K562 (cell line): ENCODE results near the gene RABL6. TPM values are rescaled to one million over a fixed set of nuclear protein-coding genes. Genes with fewer than 3 reads are reported as not detected.

Experiments
- ATAC-seq: fragments of 200-7000 bp; cut with Tn5 transposase; 3 replicates; pipeline ENCODE4 v1.9.1; 2020; ENCODE audit warnings: moderate library complexity
- BruUV-seq: library from RNA; stranded (reverse); fragments of 400-500 nt; replicated peaks from 2 replicates; lab custom pipeline; 2021; lab: Mats Ljungman, UMichigan
- CTCF ChIA-PET: fragments of 300-600 bp; formaldehyde crosslinking; extraction: SDS; loops from one replicate; lab custom pipeline; 2021; ENCODE audit warnings: low intra/inter-chr PET ratio; lab: Yijun Ruan, JAX
- POLR2A ChIA-PET: fragments of 300-600, 350-650 bp; sonication (Branson Sonifier 250); formaldehyde crosslinking; extraction: SDS; loops from one replicate; lab custom pipeline; 2021; ENCODE audit warnings: antibody characterized with exemption, inconsistent platforms; lab: Yijun Ruan, JAX
- DNase-seq, 4 experiments: peaks; one replicate each; pipeline versions ENCODE4 v3.0.0 to v3.0.0-alpha.2; 2011 to 2018; ENCODE audit warnings: low spot score in 3 of 4, mixed read lengths in 3 of 4; ENCODE audit errors: extremely low read depth in 1 of 4
- FAIRE-seq: peaks from 2 replicates; lab custom pipeline; 2011; peaks lifted over from hg19 to GRCh38; lab: Jason Lieb, UNC
- H2AFZ ChIP-seq: 2 replicates; pipeline ENCODE4 v1.6.0; 2011; ENCODE audit warnings: low read depth, low read length, control low read depth, inconsistent platforms
- H3K27ac ChIP-seq: fragments of 200-600 bp; 3 replicates; pipeline ENCODE4 v1.8.0; 2011; ENCODE audit warnings: low read depth, mild to moderate bottlenecking, control low read depth, inconsistent platforms, low read length, moderate library complexity, mixed read lengths; ENCODE audit errors: extremely low read depth
- H3K27me3 ChIP-seq, 2 experiments: fragments of 300-600 bp in 1 of 2; 2 replicates in 1 of 2; 3 replicates in 1 of 2; pipeline versions ENCODE4 v1.6.0 to v1.8.0; 2011; ENCODE audit warnings: inconsistent platforms in 2 of 2, low read length in 2 of 2, mild to moderate bottlenecking in 1 of 2, mixed read lengths in 1 of 2, moderate library complexity in 1 of 2; ENCODE audit not compliant: control insufficient read depth in 2 of 2, insufficient read depth in 2 of 2
- H3K36me3 ChIP-seq: fragments of 300-600 bp; 3 replicates; pipeline ENCODE4 v1.8.0; 2011; ENCODE audit warnings: mild to moderate bottlenecking, low read length, inconsistent platforms; ENCODE audit not compliant: control insufficient read depth, insufficient read depth
- H3K4me1 ChIP-seq, 2 experiments: fragments of 200-600 bp in 1 of 2; replicated peaks in 1 of 2; 2 replicates in 1 of 2; 3 replicates in 1 of 2; pipeline versions ENCODE4 v1.5.1 to v1.8.0; 2011; ENCODE audit warnings: inconsistent platforms in 2 of 2, low read length in 2 of 2, mild to moderate bottlenecking in 1 of 2, mixed read lengths in 1 of 2, moderate library complexity in 1 of 2; ENCODE audit not compliant: control insufficient read depth in 2 of 2, insufficient read depth in 2 of 2
- H3K4me2 ChIP-seq: 2 replicates; pipeline ENCODE4 v1.6.1; 2011; ENCODE audit warnings: low read length, control low read depth, inconsistent platforms, mixed read lengths; ENCODE audit not compliant: insufficient read depth
- H3K4me3 ChIP-seq: fragments of 200-600 bp; sonication (generic), shearing (Covaris generic); 2 replicates; pipeline ENCODE4 v1.5.1; 2016; ENCODE audit warnings: control low read depth, inconsistent platforms
- H3K79me2 ChIP-seq: fragments of 200-600 bp; 3 replicates; pipeline ENCODE4 v1.8.0; 2011; ENCODE audit warnings: low read length, inconsistent platforms; ENCODE audit not compliant: control insufficient read depth, insufficient read depth
- H3K9ac ChIP-seq, 2 experiments: 2 replicates each; pipeline versions ENCODE4 v1.6.0 to v1.6.1; 2011; ENCODE audit warnings: low read depth in 2 of 2, low read length in 2 of 2, control low read depth in 1 of 2, inconsistent platforms in 1 of 2, mild to moderate bottlenecking in 1 of 2, mixed read lengths in 1 of 2; ENCODE audit not compliant: insufficient read depth in 1 of 2
- H3K9me1 ChIP-seq: one replicate; pipeline ENCODE4 v1.6.0; 2011; ENCODE audit warnings: inconsistent platforms, mild to moderate bottlenecking, low read length, moderate library complexity; ENCODE audit not compliant: control insufficient read depth, insufficient read depth
- H3K9me3 ChIP-seq: replicated peaks from 2 replicates; pipeline ENCODE4 v1.5.1; 2011; ENCODE audit warnings: low read depth, low read length, inconsistent platforms; ENCODE audit not compliant: control insufficient read depth, insufficient read depth
- H4K20me1 ChIP-seq: replicated peaks from 2 replicates; pipeline ENCODE4 v1.6.1; 2011; ENCODE audit warnings: low read length, inconsistent platforms, mixed read lengths; ENCODE audit not compliant: control insufficient read depth, insufficient read depth
- SIN3A ChIP-seq, 2 experiments: fragments of 150-350 bp in 1 of 2; IDR thresholded peaks; 2 replicates each; pipeline ENCODE4 v1.6.1; 2011 to 2016; ENCODE audit warnings: borderline replicate concordance in 2 of 2, low read depth in 2 of 2, low read length in 2 of 2, mild to moderate bottlenecking in 2 of 2, moderate library complexity in 2 of 2; ENCODE audit not compliant: control insufficient read depth in 1 of 2
- SMAD3 ChIP-seq: fragments of 450-650 bp; formaldehyde crosslinking; conservative IDR thresholded peaks from 2 replicates; pipeline ENCODE4 v1.4.0; 2020; ENCODE audit warnings: mild to moderate bottlenecking
- ZC3H8 ChIP-seq: fragments of 450-650 bp; IDR thresholded peaks from 2 replicates; pipeline ENCODE4 v1.6.1; 2017
- WGBS: fragments of 100-300 bp; shearing (Covaris generic); methylation state at CpG from one replicate; pipeline ENCODE4 v1.1.6; 2016; ENCODE audit warnings: low coverage, mixed read lengths; ENCODE audit not compliant: insufficient coverage; ENCODE audit errors: missing lambda C conversion rate; 5-methylcytosine and 5-hydroxymethylcytosine counted together
- in situ Hi-C: fragments of 300-500 bp; cut with MboI; formaldehyde crosslinking; loops from 4 replicates; pipeline ENCODE4 v1.15.0; 2018; ENCODE audit warnings: inconsistent platforms, mixed read lengths
- intact Hi-C: fragments of 100-400 bp; cut with micrococcal nuclease; formaldehyde crosslinking; loops from 2 replicates; pipeline ENCODE4 v1.14.2; 2022
- polyA plus RNA-seq, 8 experiments: library from polyadenylated mRNA; depleted of rRNA in 4 of 8; stranded (reverse) in 5 of 8; unstranded in 3 of 8; fragments of >200 nt; fragmentation: Nextera tagmentation in 2 of 8; fragmentation: Illumina TruSeq in 1 of 8; extraction: Ambion mirVana in 2 of 8; extraction: Trizol in 1 of 8; gene quantifications; 2 replicates each; pipeline versions ENCODE4 v1.2.1 to v1.2.3, GENCODE V29; 2011 to 2014; ENCODE audit warnings: inconsistent platforms in 1 of 8, missing spikeins in 1 of 8
- total RNA-seq, 7 experiments: library from RNA; depleted of rRNA in 6 of 7; stranded (reverse); fragments of >200 nt in 6 of 7; fragmentation: Illumina TruSeq in 2 of 7; extraction: Trizol in 2 of 7; gene quantifications; 2 replicates each; pipeline versions ENCODE4 v1.2.1 to v1.2.3, GENCODE V29; 2011 to 2021; ENCODE audit warnings: low replicate concordance in 1 of 7
- TF ChIP-seq, protein P1 (sequence below): sonication (generic); formaldehyde crosslinking; IDR thresholded peaks from 2 replicates; pipeline ENCODE4 v1.8.1; 2023; ENCODE audit warnings: mild to moderate bottlenecking, missing genetic modification reagents

Gene RABL6
- total and polyA plus RNA-seq, 9 of the 15 experiments (the other 6 are each of a cell fraction or from before 2014, with no cell fraction given), result 5.6 to 181 (median 84.5) TPM

GRCh38 chr9:136762221-136762691, 45.5 kb upstream of the RABL6 start:
- BruUV-seq, result no TSS peak
- no peaks in the 10 kb centered on the region for H3K36me3 ChIP-seq
- 78% methylated on average over 13 of the region's 17 CpGs for WGBS
- no peaks in the 10 kb centered on the region for H3K9me1 ChIP-seq
- CTCF ChIA-PET, result no interaction called here
- H3K79me2 ChIP-seq, result no peaks in the 10 kb centered on the region
- no peak for DNase-seq
- peaks cover 10 to 78% of the 10 kb centered on the region in 2 experiments; a peak in 4 of 5 replicates for H3K4me1 ChIP-seq
- intact Hi-C loops, result no loop called here
- H3K4me2 ChIP-seq, result no peak overlapping the region; the same call in 1 of the 2 replicates
- H4K20me1 ChIP-seq, result no peaks in the 10 kb centered on the region
- no peak for ATAC-seq
- H3K9me3 ChIP-seq, result no peaks in the 10 kb centered on the region
- FAIRE-seq, result no peak
- in situ Hi-C loops, result no loop called here
- POLR2A ChIA-PET, result interaction anchor here (1.2 to 1.6 kb wide), 2 partner anchors 11 to 16 kb away, joined by 4 to 6 read pairs; no protein-coding TSS in a partner anchor
- no peaks in the 10 kb centered on the region for H3K27me3 ChIP-seq
- H2AFZ ChIP-seq, result 0 out of 2 replicates have a peak overlapping the region, but pooled peaks have one; percentile 24
- TF ChIP-seq ZC3H8, result no peak
- no peak for TF ChIP-seq SIN3A (IDR thresholded peaks at IDR 0.05; ENCODE audit: borderline replicate concordance in 2 of 2, control insufficient read depth in 1 of 2, low read depth in 2 of 2, low read length in 2 of 2)
- no peak for TF ChIP-seq SMAD3
- TF ChIP-seq, protein P1, sequence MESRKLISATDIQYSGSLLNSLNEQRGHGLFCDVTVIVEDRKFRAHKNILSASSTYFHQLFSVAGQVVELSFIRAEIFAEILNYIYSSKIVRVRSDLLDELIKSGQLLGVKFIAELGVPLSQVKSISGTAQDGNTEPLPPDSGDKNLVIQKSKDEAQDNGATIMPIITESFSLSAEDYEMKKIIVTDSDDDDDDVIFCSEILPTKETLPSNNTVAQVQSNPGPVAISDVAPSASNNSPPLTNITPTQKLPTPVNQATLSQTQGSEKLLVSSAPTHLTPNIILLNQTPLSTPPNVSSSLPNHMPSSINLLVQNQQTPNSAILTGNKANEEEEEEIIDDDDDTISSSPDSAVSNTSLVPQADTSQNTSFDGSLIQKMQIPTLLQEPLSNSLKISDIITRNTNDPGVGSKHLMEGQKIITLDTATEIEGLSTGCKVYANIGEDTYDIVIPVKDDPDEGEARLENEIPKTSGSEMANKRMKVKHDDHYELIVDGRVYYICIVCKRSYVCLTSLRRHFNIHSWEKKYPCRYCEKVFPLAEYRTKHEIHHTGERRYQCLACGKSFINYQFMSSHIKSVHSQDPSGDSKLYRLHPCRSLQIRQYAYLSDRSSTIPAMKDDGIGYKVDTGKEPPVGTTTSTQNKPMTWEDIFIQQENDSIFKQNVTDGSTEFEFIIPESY (CRISPR knock-in tag), result 0 out of 2 replicates have a peak, but pooled peaks have one; percentile 17
- TF ChIP-seq, all 486 proteins: peak for 1
- H3K9ac ChIP-seq, result peak overlapping the region in 1 of 2 experiments; percentile 88; a peak in 2 of 4 replicates
- 0 out of 3 replicates have a peak overlapping the region, but pooled peaks have one; percentile 22 for H3K27ac ChIP-seq
- H3K4me3 ChIP-seq, result no peak overlapping the region
